Pancreas (tissue), 10 donors: Measurements from ENCODE around the gene SEMA3D. TPM values are rescaled to one million over a fixed set of nuclear protein-coding genes. Genes with fewer than 3 reads are reported as not detected.

Source experiments
- ATAC-seq, 4 donors: fragments of 200-7000 bp; cut with Tn5 transposase; one replicate each; pipeline versions ENCODE4 v1.8.0 to v1.9.1; 2020; ENCODE audit warnings: mild to moderate bottlenecking in 4 of 4, moderate library complexity in 4 of 4
- DNase-seq, 6 donors: peaks; one replicate each; pipeline ENCODE4 v3.0.0-alpha.2; 2020
- FAIRE-seq: peaks from 2 replicates; lab custom pipeline; 2012; peaks lifted over from hg19 to GRCh38; lab: Jason Lieb, UNC
- H3K27ac ChIP-seq, 4 donors: fragments of 200-600 bp; sonication (generic); 1 replicate in 3 of 4; 2 replicates in 1 of 4; pipeline versions ENCODE4 v1.5.0 to v1.8.0; 2020
- H3K27me3 ChIP-seq, 4 donors: fragments of 200-600 bp; one replicate each; pipeline ENCODE4 v1.8.0; 2021
- H3K36me3 ChIP-seq, 3 donors: fragments of 200-600 bp; sonication (generic) in 1 of 3; one replicate each; pipeline versions ENCODE4 v1.5.0 to v1.8.0; 2020 to 2021
- H3K4me1 ChIP-seq, 3 donors: fragments of 200-600 bp; one replicate each; pipeline ENCODE4 v1.8.0; 2021
- H3K4me3 ChIP-seq, 4 donors: fragments of 200-600 bp; sonication (generic) in 2 of 4; one replicate each; pipeline versions ENCODE4 v1.5.0 to v1.8.0; 2020 to 2021
- H3K9me3 ChIP-seq, 4 donors: fragments of 200-600 bp; one replicate each; pipeline ENCODE4 v1.8.0; 2021
- CTCF ChIP-seq, 4 donors: fragments of 200-600 bp; sonication (generic) in 3 of 4; IDR thresholded peaks; one replicate each; pipeline versions ENCODE4 v1.5.0 to v1.8.0; 2021; ENCODE audit warnings: antibody characterized with exemption in 4 of 4
- WGBS, 2 donors: extraction: QIAGEN DNeasy Blood & Tissue Kit; methylation state at CpG; one replicate each; pipeline ENCODE4 v1.1.7; 2013; 5-methylcytosine and 5-hydroxymethylcytosine counted together
- intact Hi-C, 3 donors: fragments of 100-400 bp; cut with DNase I; formaldehyde crosslinking; loops; one replicate each; pipeline versions ENCODE4 v1.11.1 to v1.14.2; 2022
- polyA plus RNA-seq, 2 donors: library from polyadenylated mRNA; stranded (reverse); fragments of 200-250 nt; gene quantifications; one replicate each; pipeline ENCODE4 v1.2.3, GENCODE V29; 2013
- total RNA-seq, 6 donors: library from RNA; stranded (reverse); fragmentation: NEBNext Ultra II Directional in 4 of 6; extraction: Animal tissue kit (Norgen Biotek cat#: 25700) in 4 of 6; gene quantifications; one replicate each; pipeline versions ENCODE4 v1.2.1 to v1.2.4, GENCODE V29; 2021 to 2023
- donor health status: healthy with polysubstance abuse.
- donor health status: DM: no; HTN: no; CAD: no; lungs with moderate emphysema.
- donor health status: DM: no; HTN: no; CAD: no.
- donor health status: control.
- donor health status: control.
- donor health status: Bipolar disorder and iron deficiency.
- donor health status: DM: yes; HTN: yes; CAD: no.
- donor health status: DM: no; HTN: no; CAD: no.
- donor health status: DM: no; HTN: no; CAD: no.
- donor health status: DM: yes; HTN: yes; CAD: no.

Gene SEMA3D
- total and polyA plus RNA-seq, 8 donors: 0.14 to 0.28 (median 0.19) TPM

DNA sequence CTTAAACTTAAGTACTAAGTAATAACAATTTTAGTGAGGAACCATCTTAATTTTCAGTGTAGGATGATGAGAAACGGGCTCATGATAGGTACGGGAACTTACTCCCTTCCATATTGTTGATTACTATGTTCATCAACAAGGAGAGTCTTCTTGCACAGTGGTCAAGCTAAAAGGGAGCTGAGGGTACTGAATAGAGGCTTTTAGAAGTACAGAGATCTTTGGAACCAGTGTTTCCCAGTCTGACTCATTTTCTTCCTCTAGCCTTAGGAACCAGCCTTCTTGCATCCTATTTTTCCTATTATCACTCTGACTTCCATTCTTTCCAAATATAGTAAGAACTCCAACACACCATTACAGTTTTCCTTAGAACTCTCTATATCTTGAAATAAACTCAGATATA, 17.6 kb upstream of the SEMA3D start:
- Histone ChIP-seq H3K27me3 (no peaks in the 10 kb centered on the region), H3K9me3 (no peaks in the 10 kb centered on the region), H3K36me3 (no peaks in the 10 kb centered on the region), H3K4me3 (no peak overlapping the region), H3K4me1 (no peaks in the 10 kb centered on the region), H3K27ac (no peak overlapping the region)
- ATAC-seq: no peak
- intact Hi-C loops: no loop called here
- WGBS, 2 donors: 36 to 64% methylated on average over 2 of the region's 2 CpGs
- FAIRE-seq: no peak
- DNase-seq: no peak
- TF ChIP-seq CTCF (IDR thresholded peaks at IDR 0.05): no peak

DNA sequence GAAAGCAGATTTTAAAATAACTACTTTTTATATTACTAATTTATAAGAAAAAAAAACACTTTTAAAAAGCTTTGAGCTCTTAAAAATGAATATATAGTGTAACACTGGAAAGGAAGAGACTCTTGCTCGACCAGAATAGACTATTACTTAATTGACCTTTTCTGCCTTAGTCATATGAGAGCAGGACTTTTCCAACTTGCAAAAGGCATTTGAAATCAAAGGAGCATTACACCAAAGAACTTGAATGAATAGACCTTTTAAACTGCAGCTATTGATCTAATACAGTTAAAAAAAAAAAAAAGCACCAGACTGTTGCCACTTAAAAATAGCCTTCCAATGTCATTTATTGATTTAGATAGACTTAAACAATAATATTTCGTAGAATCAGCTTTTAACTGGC, 17.2 kb upstream of the SEMA3D start:
- Histone ChIP-seq H3K36me3 (no peaks in the 10 kb centered on the region), H3K4me3 (no peak overlapping the region), H3K27me3 (no peaks in the 10 kb centered on the region), H3K4me1 (no peaks in the 10 kb centered on the region), H3K9me3 (no peaks in the 10 kb centered on the region), H3K27ac (no peak overlapping the region)
- 22 to 29% methylated on average over 2 of the region's 2 CpGs for WGBS, 2 donors
- no peak for TF ChIP-seq CTCF (IDR thresholded peaks at IDR 0.05)
- ATAC-seq: no peak
- no peak for DNase-seq
- intact Hi-C loops: no loop called here
- no peak for FAIRE-seq

GRCh38 chr7:85201209-85201608, 14.4 kb upstream of the SEMA3D start:
- FAIRE-seq: no peak

DNA sequence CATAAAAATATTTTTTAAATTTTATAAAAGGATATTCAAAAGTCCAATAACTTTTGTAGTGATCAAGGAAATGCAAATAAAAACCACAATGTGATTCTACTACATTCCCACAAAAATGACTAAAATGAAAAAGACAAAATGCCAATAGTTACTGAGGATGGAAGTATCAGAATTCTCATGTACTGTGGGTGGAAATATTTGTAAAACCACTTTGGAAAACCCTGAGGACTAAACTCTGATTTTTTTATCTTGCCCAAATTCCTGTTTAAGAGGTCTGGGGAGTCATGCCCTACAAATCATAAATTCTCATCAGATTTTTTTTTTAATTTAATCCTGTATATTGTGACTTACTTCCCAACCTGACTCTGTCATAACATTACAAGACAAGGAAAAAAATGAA, 9.8 kb upstream of the SEMA3D start:
- ATAC-seq: no peak
- Histone ChIP-seq H3K27me3 (no peaks in the 10 kb centered on the region), H3K4me3 (no peak overlapping the region), H3K9me3 (no peaks in the 10 kb centered on the region), H3K4me1 (no peaks in the 10 kb centered on the region), H3K36me3 (no peaks in the 10 kb centered on the region), H3K27ac (no peak overlapping the region)
- no peak for DNase-seq
- FAIRE-seq: no peak
- TF ChIP-seq CTCF (IDR thresholded peaks at IDR 0.05): no peak
- intact Hi-C loops: no loop called here

More at GRCh38 chr7:85201209-85201608, 14.4 kb upstream of the SEMA3D start:
- H3K4me3 ChIP-seq: no peak overlapping the region
- H3K27ac ChIP-seq: no peak overlapping the region
- H3K27me3 ChIP-seq: no peaks in the 10 kb centered on the region
- no peaks in the 10 kb centered on the region for H3K36me3 ChIP-seq
- H3K4me1 ChIP-seq: no peaks in the 10 kb centered on the region
- ATAC-seq (no peak), DNase-seq (no peak)
- intact Hi-C loops: no loop called here
- TF ChIP-seq CTCF (IDR thresholded peaks at IDR 0.05): no peak
- WGBS, 2 donors: 77 to 78% methylated on average over 2 of the region's 2 CpGs
- no peaks in the 10 kb centered on the region for H3K9me3 ChIP-seq

- peaks cover 0 to 3% (median 0%) of the 10 kb centered on the region in 4 donors for H3K27me3 ChIP-seq
- no peaks in the 10 kb centered on the region for H3K9me3 ChIP-seq
- DNase-seq (no peak), FAIRE-seq (no peak), ATAC-seq (peak in 3 of 4 donors; percentile 44 to 54 (median 52))
- H3K27ac ChIP-seq: no peak overlapping the region
- H3K4me1 ChIP-seq: no peaks in the 10 kb centered on the region
- H3K36me3 ChIP-seq: no peaks in the 10 kb centered on the region
- intact Hi-C loops: no loop called here
- no peak overlapping the region for H3K4me3 ChIP-seq
- no peak for TF ChIP-seq CTCF (IDR thresholded peaks at IDR 0.05)
- WGBS, 2 donors: 10 to 13% methylated on average over 1 of the region's 1 CpG
These were observed 4.5 kb upstream of the SEMA3D start for GRCh38 chr7:85191383-85191782.
